ENCODE results near the gene IGF1R. TPM values are rescaled to one million over a fixed set of nuclear protein-coding genes. Genes with fewer than 3 reads are reported as not detected.

IGF1R gene
- total RNA-seq, 2 donors from 2014 or later: 32.1 to 64.1 TPM

- H3K4me1 ChIP-seq: peaks cover 0 to 67% of the 10 kb centered on the region in 2 donors
- TF ChIP-seq, protein P1, sequence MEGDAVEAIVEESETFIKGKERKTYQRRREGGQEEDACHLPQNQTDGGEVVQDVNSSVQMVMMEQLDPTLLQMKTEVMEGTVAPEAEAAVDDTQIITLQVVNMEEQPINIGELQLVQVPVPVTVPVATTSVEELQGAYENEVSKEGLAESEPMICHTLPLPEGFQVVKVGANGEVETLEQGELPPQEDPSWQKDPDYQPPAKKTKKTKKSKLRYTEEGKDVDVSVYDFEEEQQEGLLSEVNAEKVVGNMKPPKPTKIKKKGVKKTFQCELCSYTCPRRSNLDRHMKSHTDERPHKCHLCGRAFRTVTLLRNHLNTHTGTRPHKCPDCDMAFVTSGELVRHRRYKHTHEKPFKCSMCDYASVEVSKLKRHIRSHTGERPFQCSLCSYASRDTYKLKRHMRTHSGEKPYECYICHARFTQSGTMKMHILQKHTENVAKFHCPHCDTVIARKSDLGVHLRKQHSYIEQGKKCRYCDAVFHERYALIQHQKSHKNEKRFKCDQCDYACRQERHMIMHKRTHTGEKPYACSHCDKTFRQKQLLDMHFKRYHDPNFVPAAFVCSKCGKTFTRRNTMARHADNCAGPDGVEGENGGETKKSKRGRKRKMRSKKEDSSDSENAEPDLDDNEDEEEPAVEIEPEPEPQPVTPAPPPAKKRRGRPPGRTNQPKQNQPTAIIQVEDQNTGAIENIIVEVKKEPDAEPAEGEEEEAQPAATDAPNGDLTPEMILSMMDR (IDR thresholded peaks at IDR 0.05): no peak
- no peak overlapping the region for H3K27ac ChIP-seq
- no peak overlapping the region for H3K4me3 ChIP-seq
- no peaks in the 10 kb centered on the region for H3K27me3 ChIP-seq
- H3K36me3 ChIP-seq: no peaks in the 10 kb centered on the region
- H3K9me3 ChIP-seq: no peaks in the 10 kb centered on the region
- DNase-seq (ENCODE audit: low spot score): no peak
Measured at GRCh38 chr15:98791046-98791701, 142.8 kb downstream of the IGF1R start.

GRCh38 chr15:98792117-98792516 is 143.8 kb downstream of the IGF1R start:
- no peaks in the 10 kb centered on the region for H3K9me3 ChIP-seq
- no peak for DNase-seq (ENCODE audit: low spot score)
- H3K4me1 ChIP-seq: peaks cover 0 to 62% of the 10 kb centered on the region in 2 donors
- H3K27ac ChIP-seq: no peak overlapping the region
- TF ChIP-seq, protein P1 (IDR thresholded peaks at IDR 0.05): no peak
- H3K4me3 ChIP-seq: no peak overlapping the region
- H3K36me3 ChIP-seq: no peaks in the 10 kb centered on the region
- H3K27me3 ChIP-seq: no peaks in the 10 kb centered on the region

DNA sequence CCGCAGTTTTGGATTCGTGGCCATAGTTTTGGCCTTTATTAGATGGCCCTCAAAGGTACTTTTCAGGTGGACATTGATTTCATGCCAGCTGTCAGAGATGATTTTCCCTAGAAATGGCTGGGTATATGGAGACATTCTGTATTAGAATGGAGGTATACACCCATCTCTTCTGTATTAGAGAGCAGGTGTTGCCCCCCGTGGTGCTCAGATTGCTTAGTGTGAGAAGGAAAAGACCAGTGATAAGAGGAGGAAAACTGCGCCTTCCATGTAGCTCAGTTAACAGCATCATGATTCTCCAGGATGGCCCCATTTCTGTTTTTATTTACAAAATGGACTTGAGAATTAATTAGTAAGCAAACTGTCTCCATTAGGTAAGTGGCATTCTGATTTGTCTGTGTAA is 145.9 kb downstream of the IGF1R start:
- H3K4me3 ChIP-seq: no peak overlapping the region
- peaks cover 0 to 60% of the 10 kb centered on the region in 2 donors for H3K4me1 ChIP-seq
- no peaks in the 10 kb centered on the region for H3K27me3 ChIP-seq
- H3K27ac ChIP-seq: no peak overlapping the region
- no peaks in the 10 kb centered on the region for H3K9me3 ChIP-seq
- TF ChIP-seq, protein P1 (IDR thresholded peaks at IDR 0.05): no peak
- H3K36me3 ChIP-seq: no peaks in the 10 kb centered on the region
- DNase-seq (ENCODE audit: low spot score): no peak

GRCh38 chr15:98794748-98795147 is 146.4 kb downstream of the IGF1R start:
- no peaks in the 10 kb centered on the region for H3K9me3 ChIP-seq
- no peak overlapping the region for H3K27ac ChIP-seq
- H3K36me3 ChIP-seq: no peaks in the 10 kb centered on the region
- TF ChIP-seq, protein P1 (IDR thresholded peaks at IDR 0.05): no peak
- H3K4me3 ChIP-seq: no peak overlapping the region
- no peaks in the 10 kb centered on the region for H3K27me3 ChIP-seq
- no peak for DNase-seq (ENCODE audit: low spot score)
- peaks cover 0 to 60% of the 10 kb centered on the region in 2 donors for H3K4me1 ChIP-seq

- Histone ChIP-seq H3K4me1 (peaks cover 0 to 70% of the 10 kb centered on the region in 2 donors), H3K9me3 (no peaks in the 10 kb centered on the region), H3K27me3 (no peaks in the 10 kb centered on the region), H3K36me3 (no peaks in the 10 kb centered on the region), H3K4me3 (no peak overlapping the region), H3K27ac (no peak overlapping the region)
- DNase-seq (ENCODE audit: low spot score): no peak
- TF ChIP-seq, protein P1 (IDR thresholded peaks at IDR 0.05): no peak
Measured at GRCh38 chr15:98795980-98796379, 147.6 kb downstream of the IGF1R start.

All from right atrium auricular region (tissue), 2 donors.